K562 (cell line): ENCODE measurements around the gene VWA1. TPM values are rescaled to one million over a fixed set of nuclear protein-coding genes. Genes with fewer than 3 reads are reported as not detected.
"Not testable (repeated sequence)": the region's sequence is repeated elsewhere in the genome, so short reads cannot be mapped to it uniquely, and the experiment has no call there.

Source experiments
- ATAC-seq: fragments of 200-7000 bp; cut with Tn5 transposase; 3 replicates; pipeline ENCODE4 v1.9.1; 2020; ENCODE audit warnings: moderate library complexity
- BruUV-seq: library from RNA; stranded (reverse); fragments of 400-500 nt; replicated peaks from 2 replicates; lab custom pipeline; 2021; lab: Mats Ljungman, UMichigan
- CTCF ChIA-PET: fragments of 300-600 bp; formaldehyde crosslinking; extraction: SDS; loops from one replicate; lab custom pipeline; 2021; ENCODE audit warnings: low intra/inter-chr PET ratio; lab: Yijun Ruan, JAX
- POLR2A ChIA-PET: fragments of 300-600, 350-650 bp; sonication (Branson Sonifier 250); formaldehyde crosslinking; extraction: SDS; loops from one replicate; lab custom pipeline; 2021; ENCODE audit warnings: antibody characterized with exemption, inconsistent platforms; lab: Yijun Ruan, JAX
- DNase-seq, 4 experiments: peaks; one replicate each; pipeline versions ENCODE4 v3.0.0 to v3.0.0-alpha.2; 2011 to 2018; ENCODE audit warnings: low spot score in 3 of 4, mixed read lengths in 3 of 4; ENCODE audit errors: extremely low read depth in 1 of 4
- FAIRE-seq: peaks from 2 replicates; lab custom pipeline; 2011; peaks lifted over from hg19 to GRCh38; lab: Jason Lieb, UNC
- H2AFZ ChIP-seq: 2 replicates; pipeline ENCODE4 v1.6.0; 2011; ENCODE audit warnings: low read depth, low read length, control low read depth, inconsistent platforms
- H3K27ac ChIP-seq: fragments of 200-600 bp; 3 replicates; pipeline ENCODE4 v1.8.0; 2011; ENCODE audit warnings: low read depth, mild to moderate bottlenecking, control low read depth, inconsistent platforms, low read length, moderate library complexity, mixed read lengths; ENCODE audit errors: extremely low read depth
- H3K27me3 ChIP-seq, 2 experiments: fragments of 300-600 bp in 1 of 2; 2 replicates in 1 of 2; 3 replicates in 1 of 2; pipeline versions ENCODE4 v1.6.0 to v1.8.0; 2011; ENCODE audit warnings: inconsistent platforms in 2 of 2, low read length in 2 of 2, mild to moderate bottlenecking in 1 of 2, mixed read lengths in 1 of 2, moderate library complexity in 1 of 2; ENCODE audit not compliant: control insufficient read depth in 2 of 2, insufficient read depth in 2 of 2
- H3K36me3 ChIP-seq: fragments of 300-600 bp; 3 replicates; pipeline ENCODE4 v1.8.0; 2011; ENCODE audit warnings: mild to moderate bottlenecking, low read length, inconsistent platforms; ENCODE audit not compliant: control insufficient read depth, insufficient read depth
- H3K4me1 ChIP-seq, 2 experiments: fragments of 200-600 bp in 1 of 2; replicated peaks in 1 of 2; 2 replicates in 1 of 2; 3 replicates in 1 of 2; pipeline versions ENCODE4 v1.5.1 to v1.8.0; 2011; ENCODE audit warnings: inconsistent platforms in 2 of 2, low read length in 2 of 2, mild to moderate bottlenecking in 1 of 2, mixed read lengths in 1 of 2, moderate library complexity in 1 of 2; ENCODE audit not compliant: control insufficient read depth in 2 of 2, insufficient read depth in 2 of 2
- H3K4me2 ChIP-seq: 2 replicates; pipeline ENCODE4 v1.6.1; 2011; ENCODE audit warnings: low read length, control low read depth, inconsistent platforms, mixed read lengths; ENCODE audit not compliant: insufficient read depth
- H3K4me3 ChIP-seq: fragments of 200-600 bp; sonication (generic), shearing (Covaris generic); 2 replicates; pipeline ENCODE4 v1.5.1; 2016; ENCODE audit warnings: control low read depth, inconsistent platforms
- H3K79me2 ChIP-seq: fragments of 200-600 bp; 3 replicates; pipeline ENCODE4 v1.8.0; 2011; ENCODE audit warnings: low read length, inconsistent platforms; ENCODE audit not compliant: control insufficient read depth, insufficient read depth
- H3K9ac ChIP-seq, 2 experiments: 2 replicates each; pipeline versions ENCODE4 v1.6.0 to v1.6.1; 2011; ENCODE audit warnings: low read depth in 2 of 2, low read length in 2 of 2, control low read depth in 1 of 2, inconsistent platforms in 1 of 2, mild to moderate bottlenecking in 1 of 2, mixed read lengths in 1 of 2; ENCODE audit not compliant: insufficient read depth in 1 of 2
- H3K9me1 ChIP-seq: one replicate; pipeline ENCODE4 v1.6.0; 2011; ENCODE audit warnings: inconsistent platforms, mild to moderate bottlenecking, low read length, moderate library complexity; ENCODE audit not compliant: control insufficient read depth, insufficient read depth
- H3K9me3 ChIP-seq: replicated peaks from 2 replicates; pipeline ENCODE4 v1.5.1; 2011; ENCODE audit warnings: low read depth, low read length, inconsistent platforms; ENCODE audit not compliant: control insufficient read depth, insufficient read depth
- H4K20me1 ChIP-seq: replicated peaks from 2 replicates; pipeline ENCODE4 v1.6.1; 2011; ENCODE audit warnings: low read length, inconsistent platforms, mixed read lengths; ENCODE audit not compliant: control insufficient read depth, insufficient read depth
- BCOR ChIP-seq: fragments of 450-650 bp; IDR thresholded peaks from 2 replicates; pipeline ENCODE4 v1.6.1; 2016
- ELK1 ChIP-seq: sonication (generic); formaldehyde crosslinking; IDR thresholded peaks from 2 replicates; pipeline ENCODE4 v1.8.1; 2022; ENCODE audit warnings: missing genetic modification reagents
- HOXB6 ChIP-seq: fragments of 250-450 bp; sonication (Bioruptor Pico); IDR thresholded peaks from 2 replicates; pipeline ENCODE4 v1.5.1; 2022; ENCODE audit warnings: mild to moderate bottlenecking, borderline replicate concordance
- PCBP2 ChIP-seq: fragments of 200-400 bp; formaldehyde crosslinking; IDR thresholded peaks from 2 replicates; pipeline ENCODE4 v1.6.1; 2018; ENCODE audit warnings: low read length, low read depth, mild to moderate bottlenecking, moderate library complexity; ENCODE audit not compliant: poor library complexity, severe bottlenecking
- ZNF384 ChIP-seq: IDR thresholded peaks from 2 replicates; pipeline ENCODE4 v1.6.1; 2012; ENCODE audit warnings: low read depth, low read length, improper control_type of control experiment
- WGBS: fragments of 100-300 bp; shearing (Covaris generic); methylation state at CpG from one replicate; pipeline ENCODE4 v1.1.6; 2016; ENCODE audit warnings: low coverage, mixed read lengths; ENCODE audit not compliant: insufficient coverage; ENCODE audit errors: missing lambda C conversion rate; 5-methylcytosine and 5-hydroxymethylcytosine counted together
- in situ Hi-C: fragments of 300-500 bp; cut with MboI; formaldehyde crosslinking; loops from 4 replicates; pipeline ENCODE4 v1.15.0; 2018; ENCODE audit warnings: inconsistent platforms, mixed read lengths
- intact Hi-C: fragments of 100-400 bp; cut with micrococcal nuclease; formaldehyde crosslinking; loops from 2 replicates; pipeline ENCODE4 v1.14.2; 2022
- polyA plus RNA-seq, 8 experiments: library from polyadenylated mRNA; depleted of rRNA in 4 of 8; stranded (reverse) in 5 of 8; unstranded in 3 of 8; fragments of >200 nt; fragmentation: Nextera tagmentation in 2 of 8; fragmentation: Illumina TruSeq in 1 of 8; extraction: Ambion mirVana in 2 of 8; extraction: Trizol in 1 of 8; gene quantifications; 2 replicates each; pipeline versions ENCODE4 v1.2.1 to v1.2.3, GENCODE V29; 2011 to 2014; ENCODE audit warnings: inconsistent platforms in 1 of 8, missing spikeins in 1 of 8
- total RNA-seq, 7 experiments: library from RNA; depleted of rRNA in 6 of 7; stranded (reverse); fragments of >200 nt in 6 of 7; fragmentation: Illumina TruSeq in 2 of 7; extraction: Trizol in 2 of 7; gene quantifications; 2 replicates each; pipeline versions ENCODE4 v1.2.1 to v1.2.3, GENCODE V29; 2011 to 2021; ENCODE audit warnings: low replicate concordance in 1 of 7
- TF ChIP-seq, protein P1 (sequence below): fragments of 250-450 bp; sonication (Bioruptor Pico); IDR thresholded peaks from 2 replicates; pipeline ENCODE4 v1.8.0; 2022; ENCODE audit warnings: moderate library complexity, mild to moderate bottlenecking, inconsistent platforms

The VWA1 gene
- total and polyA plus RNA-seq, 9 of the 15 experiments (the other 6 are each of a cell fraction or from before 2014, with no cell fraction given), result 0.01 to 6.4 (median 0.85) TPM

DNA sequence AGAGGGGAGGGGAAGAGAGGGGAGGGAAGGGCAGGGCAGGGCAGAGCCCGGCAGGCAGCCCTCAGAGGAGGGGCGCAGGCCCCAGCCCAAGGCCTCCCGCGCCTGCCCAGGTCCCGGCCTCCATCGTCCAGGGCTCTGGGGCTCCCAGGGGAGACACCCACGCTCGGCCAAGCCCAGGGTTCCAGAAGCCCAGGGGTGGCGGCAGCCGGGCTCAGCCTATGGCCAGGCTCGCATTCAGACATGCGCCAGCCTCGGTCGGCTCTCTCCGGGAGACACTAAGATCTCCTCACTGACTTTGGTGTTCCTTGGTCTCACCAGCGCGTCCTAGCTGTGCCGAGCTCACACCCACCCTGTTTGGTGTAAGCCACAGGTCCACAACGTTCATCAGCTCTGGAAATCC is 7.3 kb upstream of the VWA1 start (continued):
- TF ChIP-seq, protein P1, sequence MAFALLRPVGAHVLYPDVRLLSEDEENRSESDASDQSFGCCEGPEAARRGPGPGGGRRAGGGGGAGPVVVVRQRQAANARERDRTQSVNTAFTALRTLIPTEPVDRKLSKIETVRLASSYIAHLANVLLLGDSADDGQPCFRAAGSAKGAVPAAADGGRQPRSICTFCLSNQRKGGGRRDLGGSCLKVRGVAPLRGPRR (CRISPR knock-in tag), result no peak
- TF ChIP-seq HOXB6 (CRISPR knock-in tag) (no peak), ELK1 (CRISPR knock-in tag) (no peak), PCBP2 (peak; percentile 52)

DNA sequence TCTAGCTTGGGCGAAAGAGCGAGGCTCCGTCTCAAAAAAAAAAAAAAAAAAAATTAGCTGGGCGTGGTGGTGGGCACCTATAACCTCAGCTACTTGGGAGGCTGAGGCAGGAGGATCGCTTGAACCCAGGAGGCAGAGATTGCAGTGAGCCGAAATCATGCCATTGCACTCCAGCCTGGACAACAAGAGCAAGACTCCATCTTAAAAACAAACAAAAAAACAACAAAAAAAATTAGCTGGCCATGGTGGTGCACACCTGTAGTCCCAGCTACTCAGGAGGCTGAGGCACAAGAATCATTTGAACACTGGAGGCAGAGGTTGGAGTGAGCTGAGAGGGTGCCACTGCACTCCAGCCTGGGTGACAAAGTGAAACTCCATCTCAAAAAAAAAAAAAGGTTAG is 6.5 kb upstream of the VWA1 start:
- BruUV-seq, H2AFZ ChIP-seq, H3K9me1 ChIP-seq, H3K9ac ChIP-seq, H3K4me2 ChIP-seq, FAIRE-seq, H3K4me3 ChIP-seq, H4K20me1 ChIP-seq, in situ Hi-C loops, H3K27me3 ChIP-seq, intact Hi-C loops, H3K9me3 ChIP-seq, H3K36me3 ChIP-seq, ATAC-seq, H3K79me2 ChIP-seq, CTCF ChIA-PET, H3K27ac ChIP-seq, DNase-seq: not testable (repeated sequence)
- POLR2A ChIA-PET, result interaction anchor here (0.7 to 2.0 kb wide), 2 partner anchors 21 to 178 kb away, joined by 3 to 11 read pairs; partner anchors contain the start of gene MRPL20
- WGBS, result 21% methylated on average over 2 of the region's 6 CpGs
- TF ChIP-seq ZNF384, result 0 out of 2 replicates have a peak, but pooled peaks have one; percentile 5
- TF ChIP-seq BCOR, result peak; percentile 66
- peaks cover 31 to 70% of the 10 kb centered on the region in 2 experiments for H3K4me1 ChIP-seq
